Progenitor cell of endocrine pancreas (in vitro differentiated cells): ENCODE results near the gene WDR89. TPM values are rescaled to one million over a fixed set of nuclear protein-coding genes. Genes with fewer than 3 reads are reported as not detected.

ENCODE experiments used
- DNase-seq: peaks from one replicate; pipeline ENCODE4 v3.0.0; 2021; ENCODE audit warnings: low spot score; ENCODE audit not compliant: unreplicated experiment
- H3K27ac Mint-ChIP-seq: 2 replicates; pipeline ENCODE4 v1.8.0; 2021; ENCODE audit warnings: mild to moderate bottlenecking, moderate library complexity, mixed read lengths
- H3K27me3 Mint-ChIP-seq: 2 replicates; pipeline ENCODE4 v1.8.0; 2021; ENCODE audit warnings: mixed read lengths
- H3K36me3 Mint-ChIP-seq: 2 replicates; pipeline ENCODE4 v1.8.0; 2022; ENCODE audit warnings: mixed read lengths; ENCODE audit not compliant: insufficient read depth
- H3K4me1 Mint-ChIP-seq: 2 replicates; pipeline ENCODE4 v1.8.0; 2021; ENCODE audit warnings: low read depth, mixed read lengths
- H3K4me3 Mint-ChIP-seq: 2 replicates; pipeline ENCODE4 v1.8.0; 2021; ENCODE audit warnings: low read depth, mild to moderate bottlenecking, moderate library complexity, mixed read lengths
- H3K9me3 Mint-ChIP-seq: 2 replicates; pipeline ENCODE4 v1.8.0; 2021; ENCODE audit warnings: low read depth, mixed read lengths
- CTCF ChIP-seq: fragments of 200-600 bp; sonication (generic); IDR thresholded peaks from one replicate; pipeline ENCODE4 v1.5.0; 2021; ENCODE audit warnings: antibody characterized with exemption, mild to moderate bottlenecking; ENCODE audit not compliant: unreplicated experiment
- total RNA-seq: library from RNA; stranded (reverse); gene quantifications from 2 replicates; pipeline ENCODE4 v1.2.1, GENCODE V29; 2021

Gene WDR89
- total RNA-seq, 1 donor from 2014 or later: 20.6 TPM

GRCh38 chr14:63678536-63678935 lies 36.9 kb upstream of the WDR89 start:
- no peak for DNase-seq
- Mint-ChIP-seq H3K27me3 (no peaks in the 10 kb centered on the region), H3K9me3 (no peaks in the 10 kb centered on the region), H3K4me1 (no peaks in the 10 kb centered on the region), H3K4me3 (no peak overlapping the region), H3K36me3 (peaks cover 3% of the 10 kb centered on the region), H3K27ac (peak overlapping the region; percentile 59)
- TF ChIP-seq CTCF: no peak

GRCh38 chr14:63677891-63678379 lies 36.3 kb upstream of the WDR89 start:
- no peak for DNase-seq
- no peak for TF ChIP-seq CTCF
- no peaks in the 10 kb centered on the region for H3K27me3 Mint-ChIP-seq
- no peaks in the 10 kb centered on the region for H3K9me3 Mint-ChIP-seq
- H3K4me3 Mint-ChIP-seq: no peak overlapping the region
- peaks cover 2% of the 10 kb centered on the region for H3K4me1 Mint-ChIP-seq
- peaks cover 3% of the 10 kb centered on the region for H3K36me3 Mint-ChIP-seq
- H3K27ac Mint-ChIP-seq: no peak overlapping the region

DNA sequence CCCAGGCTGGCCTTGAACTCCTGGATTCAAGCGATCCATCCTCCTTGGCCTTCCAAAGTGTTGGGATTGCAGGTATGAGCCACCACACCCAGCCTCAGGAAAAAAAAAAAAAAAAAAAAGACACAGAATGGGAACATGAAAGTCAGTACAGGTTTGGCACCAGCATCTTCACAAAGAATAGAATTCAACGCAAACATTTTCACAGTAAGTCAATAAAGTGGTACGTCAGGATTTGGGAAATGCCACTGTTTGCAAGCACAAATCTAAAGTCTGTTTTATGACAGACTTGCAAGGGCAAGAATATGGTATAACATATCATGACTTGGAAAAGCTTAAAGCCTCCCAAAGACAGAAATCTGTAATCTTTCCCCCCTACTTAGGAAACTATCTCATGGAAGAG lies 34.9 kb upstream of the WDR89 start:
- Mint-ChIP-seq H3K27me3 (no peaks in the 10 kb centered on the region), H3K4me1 (peaks cover 9% of the 10 kb centered on the region), H3K9me3 (no peaks in the 10 kb centered on the region), H3K36me3 (peaks cover 3% of the 10 kb centered on the region), H3K4me3 (no peak overlapping the region), H3K27ac (peak overlapping the region; percentile 33)
- DNase-seq: no peak
- no peak for TF ChIP-seq CTCF

GRCh38 chr14:63673886-63674497 lies 32.3 kb upstream of the WDR89 start:
- H3K36me3 Mint-ChIP-seq: peaks cover 3% of the 10 kb centered on the region
- H3K27ac Mint-ChIP-seq: no peak overlapping the region
- H3K4me1 Mint-ChIP-seq: peaks cover 10% of the 10 kb centered on the region
- TF ChIP-seq CTCF: no peak
- DNase-seq: no peak
- no peaks in the 10 kb centered on the region for H3K9me3 Mint-ChIP-seq
- no peaks in the 10 kb centered on the region for H3K27me3 Mint-ChIP-seq
- H3K4me3 Mint-ChIP-seq: no peak overlapping the region

GRCh38 chr14:63673255-63673654 lies 31.6 kb upstream of the WDR89 start:
- peaks cover 10% of the 10 kb centered on the region for H3K4me1 Mint-ChIP-seq
- no peak overlapping the region for H3K4me3 Mint-ChIP-seq
- H3K27ac Mint-ChIP-seq: no peak overlapping the region

More at GRCh38 chr14:63673255-63673654, 31.6 kb upstream of the WDR89 start:
- Mint-ChIP-seq H3K27me3 (no peaks in the 10 kb centered on the region), H3K9me3 (no peaks in the 10 kb centered on the region), H3K36me3 (peaks cover 3% of the 10 kb centered on the region)
- TF ChIP-seq CTCF: no peak
- DNase-seq: no peak
